ENCODE data around the gene FGF8.

The FGF8 gene

DNA sequence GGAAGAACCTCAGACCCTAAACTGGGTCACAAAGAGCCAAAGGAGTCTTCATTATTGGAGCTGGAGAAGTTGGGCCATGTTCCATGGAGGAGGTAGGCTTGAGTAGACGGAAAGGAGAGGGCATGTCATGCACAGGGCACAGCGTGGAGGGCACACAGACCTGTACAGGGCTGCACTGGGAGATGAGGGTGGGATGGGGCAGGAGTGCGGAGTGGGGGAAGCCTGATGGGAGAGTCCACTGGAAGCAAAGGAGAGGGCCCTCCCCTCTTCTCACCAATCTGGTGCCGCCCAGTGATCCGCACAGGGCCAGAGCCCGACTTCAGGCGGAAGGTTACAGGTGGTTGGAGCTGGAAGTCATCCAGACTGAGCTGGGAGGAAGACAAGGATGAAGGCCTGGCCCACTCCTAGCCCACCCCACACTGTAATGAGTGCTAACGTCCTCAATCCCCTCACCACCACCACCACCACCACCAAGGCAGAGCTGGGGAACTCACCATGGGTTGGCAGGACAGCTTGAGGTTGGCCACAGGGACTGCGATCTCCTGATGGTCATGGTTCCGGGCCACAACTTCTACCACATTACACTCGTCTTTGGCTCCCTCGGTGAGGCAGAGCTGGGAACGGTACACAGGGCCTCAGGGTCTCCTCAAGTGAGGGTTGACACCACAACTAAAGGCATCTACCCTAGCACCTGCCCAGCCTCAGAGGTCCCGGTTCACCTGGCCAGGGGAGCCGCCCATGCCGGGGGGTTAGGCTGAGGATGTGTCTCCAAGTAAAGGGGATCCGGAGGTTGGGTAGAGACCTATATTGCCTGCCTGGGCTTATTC is 6.3 kb upstream of the FGF8 start:
- DNase-seq, result no peak

DNA sequence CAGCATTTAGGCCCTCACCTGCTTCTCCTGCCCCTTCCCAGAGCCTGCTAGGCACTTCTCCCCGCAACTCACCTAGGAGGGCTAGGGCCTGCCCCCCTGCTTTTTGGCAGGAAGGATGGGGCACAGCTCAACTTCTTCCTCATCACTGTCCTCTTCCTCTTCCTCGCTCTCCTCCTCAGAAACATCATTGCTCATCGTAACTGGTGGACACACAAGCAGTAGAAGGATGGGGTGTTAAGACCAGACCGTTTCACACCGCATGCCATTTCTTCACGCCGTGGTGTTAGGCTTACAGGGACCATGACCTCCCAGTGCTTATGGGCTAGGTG is 5.7 kb upstream of the FGF8 start:
- no peak for DNase-seq

DNA sequence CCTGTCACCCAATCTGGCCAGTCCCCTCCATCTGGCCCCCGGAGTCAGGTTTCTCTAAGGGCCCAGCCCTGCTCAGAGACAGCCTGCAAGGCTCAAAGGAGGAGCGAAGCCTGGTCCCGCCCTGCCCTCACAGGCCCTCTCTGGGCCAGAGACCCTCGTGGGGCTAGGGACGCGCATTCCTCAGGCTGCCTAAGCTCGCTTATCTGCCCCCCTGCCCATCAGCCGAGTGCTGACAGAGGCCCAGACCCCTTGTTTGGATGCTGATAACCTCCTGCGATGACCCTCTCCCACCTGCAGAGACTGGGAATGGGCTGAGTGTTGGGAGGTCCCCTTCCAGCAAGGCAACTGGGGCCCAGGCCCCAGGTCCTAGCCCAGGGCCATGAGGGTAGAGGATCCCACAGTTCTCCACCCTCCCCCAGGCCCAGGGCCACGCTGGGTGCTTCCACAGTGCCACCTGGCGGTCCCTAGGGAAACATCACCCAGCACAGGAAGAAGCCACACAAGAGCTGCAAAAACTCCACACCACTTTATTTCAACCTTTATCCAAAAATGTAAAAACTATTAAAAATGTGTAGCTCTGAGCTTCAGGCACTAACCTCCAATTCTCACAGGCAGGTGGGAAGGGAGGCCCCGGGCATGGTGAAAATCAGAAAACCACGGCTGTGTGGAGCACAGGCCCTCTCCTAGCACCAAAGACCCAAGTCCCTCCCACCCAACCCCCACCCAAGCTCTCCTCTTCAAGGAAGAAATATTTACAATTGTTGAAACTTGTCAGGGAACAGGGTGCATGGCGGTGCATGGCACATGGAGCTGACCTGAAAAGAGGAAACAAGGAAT is 5.1 kb upstream of the FGF8 start:
- peak; percentile 62 for DNase-seq

DNA sequence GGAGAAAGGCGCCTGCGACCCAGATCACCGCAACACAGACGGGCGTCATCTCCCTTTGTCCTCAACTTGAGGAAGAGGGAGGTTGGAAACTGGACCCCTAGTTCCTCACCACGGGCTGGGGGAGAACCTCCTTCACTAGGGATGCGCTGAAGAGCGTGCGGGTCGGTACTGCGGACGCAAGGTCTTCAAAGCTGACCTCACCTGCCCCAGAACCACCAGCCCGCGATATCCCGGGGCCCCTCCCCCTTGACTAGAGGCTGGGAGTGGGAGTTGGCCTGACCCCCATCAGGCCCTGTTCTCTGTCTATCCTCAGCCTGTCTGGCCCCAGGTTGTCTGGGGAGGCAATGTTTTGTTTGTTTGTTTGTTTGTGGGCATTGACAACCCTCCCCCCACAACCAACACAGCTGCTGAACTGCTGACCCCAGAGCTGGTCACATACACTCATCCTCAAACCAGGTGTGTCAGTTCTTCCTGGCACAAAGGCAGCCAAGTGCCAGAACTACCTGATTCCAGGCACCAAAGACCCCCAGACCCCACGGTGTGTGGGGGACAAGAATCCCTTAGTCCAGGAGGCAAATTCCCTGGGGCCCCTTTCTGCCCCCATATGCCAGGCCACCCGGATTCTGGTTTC is 4.4 kb upstream of the FGF8 start:
- peak; percentile 16 for DNase-seq

DNA sequence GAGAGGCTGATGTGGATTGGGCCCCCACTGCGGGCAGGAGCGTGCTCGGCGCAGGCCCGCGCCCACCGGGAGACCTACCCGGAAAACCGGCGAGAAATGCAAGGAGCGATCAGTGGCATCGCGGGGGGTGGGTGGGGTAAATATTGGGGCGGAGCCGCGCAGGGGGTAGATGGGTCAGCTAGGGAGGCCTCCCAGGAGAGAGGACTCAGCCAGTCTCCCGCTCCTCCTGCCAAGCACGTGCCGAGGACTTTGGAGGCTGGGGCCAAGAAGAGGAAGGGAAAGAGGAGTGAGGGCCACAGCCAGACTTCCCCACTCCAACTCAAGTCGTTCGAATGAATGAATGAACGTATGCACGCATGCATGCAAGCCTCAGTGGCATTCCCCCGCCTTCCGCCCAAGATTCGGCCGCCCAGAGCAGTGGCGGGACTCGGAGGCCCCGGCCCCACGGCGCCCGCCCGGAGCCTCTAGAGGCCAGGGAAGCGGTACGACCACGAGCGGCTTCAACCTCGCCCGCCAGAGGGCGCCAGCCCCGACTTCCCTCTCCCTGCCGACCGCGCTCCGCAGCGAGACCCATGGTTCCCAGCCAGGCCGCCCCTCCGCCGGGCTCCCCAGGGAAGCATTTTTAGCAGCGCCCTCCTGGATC is 3.8 kb upstream of the FGF8 start:
- DNase-seq, result peak; percentile 75

DNA sequence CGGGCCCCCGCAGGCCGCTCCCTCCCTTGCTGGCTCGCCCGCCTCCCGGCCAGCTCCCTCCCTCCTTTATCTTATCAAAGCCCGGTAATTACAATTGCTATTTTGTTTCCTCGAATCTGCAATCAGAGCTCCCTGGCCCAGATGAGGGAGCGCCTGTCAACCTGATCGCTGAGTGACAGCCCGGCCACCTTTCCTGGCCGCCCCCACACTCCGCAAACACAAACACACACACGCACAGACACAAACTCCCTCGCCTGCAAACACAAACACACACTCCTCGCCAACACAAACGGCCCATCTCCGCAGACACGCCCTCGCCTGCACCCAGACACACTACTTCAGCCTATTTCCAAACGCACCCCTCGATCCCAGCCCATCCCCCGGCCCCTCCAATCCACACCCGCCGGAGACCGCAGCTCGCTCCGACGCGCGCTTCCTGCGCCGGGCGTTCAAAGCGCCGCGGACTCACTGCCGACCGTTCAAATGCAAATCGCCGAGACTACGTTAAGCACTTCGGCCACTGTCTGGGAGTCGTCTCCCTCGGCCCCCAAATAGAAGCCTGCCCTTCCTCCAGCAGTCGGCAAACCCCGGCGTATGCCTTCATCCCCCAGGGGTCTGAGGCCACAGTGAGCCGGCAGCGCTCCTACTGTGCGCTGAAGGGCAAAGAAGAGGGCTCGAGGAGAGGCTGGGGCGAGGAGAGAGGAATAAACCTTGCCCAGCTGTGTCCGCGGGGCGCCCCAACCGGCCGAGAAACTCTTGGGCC is 3.0 kb upstream of the FGF8 start:
- DNase-seq, result no peak

DNA sequence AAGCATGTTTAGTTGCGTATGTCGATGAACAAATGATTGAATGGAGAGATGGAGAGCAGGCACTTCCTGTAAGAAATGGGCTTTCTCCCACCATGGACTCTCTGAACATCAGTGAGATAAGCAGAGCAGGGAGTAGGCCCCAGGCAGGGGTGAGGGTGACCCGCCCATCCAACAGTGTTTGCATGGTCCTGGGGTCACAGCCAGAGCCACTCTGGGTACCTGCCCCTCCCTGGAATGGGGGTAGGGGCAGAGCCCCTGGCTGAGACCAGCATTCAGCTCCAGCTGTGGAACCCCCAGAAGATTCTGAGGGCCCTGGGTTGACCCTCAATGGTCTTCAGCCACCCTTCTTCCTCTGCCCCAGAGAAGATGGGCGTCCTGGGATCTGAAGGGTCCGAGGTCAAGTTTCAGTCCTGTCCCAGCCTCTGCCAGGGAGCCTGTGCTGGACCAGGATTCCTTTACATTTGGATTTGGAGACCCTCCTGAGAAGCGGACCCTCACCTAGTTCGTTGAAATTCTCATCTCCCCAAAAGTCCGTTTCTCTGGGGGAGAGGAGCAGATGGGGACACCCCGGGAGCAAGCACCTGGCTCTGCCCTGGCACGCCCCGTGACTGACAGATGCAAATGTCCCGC is 2.4 kb upstream of the FGF8 start:
- DNase-seq, result no peak

DNA sequence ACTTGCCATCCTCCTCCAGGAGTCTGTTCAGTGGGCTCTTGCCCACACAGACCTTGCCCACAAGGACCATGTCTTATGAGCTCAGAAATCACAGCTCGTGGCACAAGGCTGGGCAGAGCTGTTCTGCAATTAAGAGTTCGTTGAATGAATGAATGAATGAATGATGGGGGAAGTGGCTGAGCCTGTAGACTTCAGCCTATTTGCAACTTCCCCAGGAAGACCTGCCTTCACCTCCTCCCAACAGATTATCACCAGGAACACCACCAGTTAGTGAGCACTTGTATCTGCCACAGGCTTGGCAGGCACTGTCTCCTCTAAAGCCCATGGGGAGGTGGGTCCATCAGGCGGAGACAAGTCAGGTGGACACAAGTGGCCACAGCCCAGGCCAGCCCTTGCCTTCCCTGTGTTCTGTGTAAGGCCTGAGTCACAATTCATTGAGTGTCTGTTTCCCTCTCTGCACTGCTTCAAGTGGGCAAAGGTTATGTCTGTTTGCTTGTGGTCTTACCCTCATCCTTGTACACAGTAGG is 1.8 kb upstream of the FGF8 start:
- no peak for DNase-seq

DNA sequence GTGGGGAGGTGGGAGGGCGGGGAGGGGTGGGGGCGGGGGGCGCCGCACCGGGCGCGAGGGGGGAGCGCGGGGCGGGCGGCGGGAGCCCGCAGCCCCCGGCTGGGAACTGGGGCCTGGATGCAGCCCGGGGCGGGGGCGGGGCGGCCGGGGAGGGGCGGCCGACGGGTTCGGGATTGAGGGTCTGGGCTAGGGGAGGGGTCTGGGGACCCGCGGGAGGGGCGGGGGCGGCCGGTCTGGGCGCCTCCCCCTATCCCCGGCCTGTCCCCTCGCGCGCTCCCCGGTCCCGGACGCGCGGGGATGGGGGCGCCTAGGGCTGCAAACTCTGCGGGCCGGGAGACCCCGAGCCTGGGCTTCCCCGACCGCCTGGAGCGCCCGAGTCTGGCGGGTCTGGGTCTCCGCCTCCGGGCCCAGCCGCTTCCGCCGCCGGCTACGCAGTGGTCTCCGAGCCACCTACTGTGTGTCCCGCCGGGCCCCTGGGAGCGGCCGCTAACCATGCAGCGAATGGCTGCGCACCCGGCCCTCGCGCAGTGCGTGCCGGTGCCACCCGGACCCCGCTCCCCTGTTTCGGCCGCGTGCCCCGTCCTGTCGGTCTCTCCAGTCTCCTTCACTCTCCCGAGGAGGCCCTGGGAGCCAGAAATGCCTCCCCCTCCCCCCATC is 375 bp upstream of the FGF8 start:
- DNase-seq, result no peak

DNA sequence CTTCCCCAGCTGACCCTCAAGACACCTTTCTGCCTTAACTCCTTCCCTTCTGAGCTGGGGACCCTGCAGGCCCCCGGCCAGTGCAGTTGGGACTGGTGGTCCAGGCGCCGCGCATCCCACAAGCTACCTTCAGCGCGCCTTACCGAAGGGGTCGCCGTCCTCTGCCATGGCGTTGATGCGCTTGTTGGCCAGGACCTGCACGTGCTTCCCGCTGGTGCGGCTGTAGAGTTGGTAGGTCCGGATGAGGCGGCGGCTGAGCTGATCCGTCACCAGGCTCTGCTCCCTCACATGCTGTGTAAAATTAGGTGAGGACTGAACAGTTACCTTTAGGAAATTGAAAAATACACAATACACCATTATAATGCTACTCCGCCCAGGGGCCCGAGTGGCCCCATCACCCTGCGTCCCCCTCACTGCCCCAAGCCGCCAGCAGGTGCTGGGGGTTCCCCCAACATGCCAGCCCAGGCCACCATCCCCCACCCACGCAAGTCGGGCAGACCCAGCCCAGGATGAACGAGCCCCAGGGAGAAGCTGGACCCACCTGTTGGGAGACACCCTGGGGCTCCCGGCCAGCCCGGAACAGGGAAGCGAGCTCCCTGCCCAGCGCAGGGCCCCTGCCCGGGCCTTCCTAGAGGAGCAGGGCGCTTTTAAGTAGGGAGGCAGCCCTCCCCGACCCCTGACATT is 1.2 kb downstream of the FGF8 start:
- no peak for DNase-seq

DNA sequence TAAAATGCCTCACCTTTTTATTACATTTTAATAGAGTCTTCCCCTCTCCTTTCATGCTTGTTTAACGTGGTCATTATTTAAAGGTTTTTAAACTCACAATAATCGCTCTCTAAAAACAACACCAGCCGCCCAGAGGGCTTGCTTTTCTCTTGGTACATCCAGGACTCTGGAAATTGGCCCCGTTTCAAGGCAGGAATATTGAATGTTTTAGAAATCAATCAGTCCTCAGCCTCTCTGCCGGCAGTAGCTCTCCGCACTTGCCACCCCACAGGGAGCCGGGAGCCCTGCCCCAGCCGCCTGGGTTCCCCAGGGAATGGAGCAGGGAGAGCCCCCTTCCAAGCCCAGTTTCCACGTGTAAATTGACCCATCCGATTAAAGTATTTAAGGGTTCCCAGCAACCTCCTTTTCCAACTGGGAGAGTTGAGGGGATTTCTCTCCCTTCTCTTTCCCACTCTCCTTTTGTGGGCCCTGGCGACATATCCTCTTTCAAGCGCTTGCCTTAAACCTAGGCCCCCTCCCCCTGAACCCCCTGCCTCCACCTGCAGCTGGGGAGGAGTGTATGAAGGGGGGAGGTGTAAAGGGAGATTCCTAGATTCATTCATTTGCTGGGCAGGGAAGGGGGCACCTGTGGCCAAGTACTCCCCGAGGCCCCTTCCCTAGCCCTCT is 1.9 kb downstream of the FGF8 start:
- no peak for DNase-seq

DNA sequence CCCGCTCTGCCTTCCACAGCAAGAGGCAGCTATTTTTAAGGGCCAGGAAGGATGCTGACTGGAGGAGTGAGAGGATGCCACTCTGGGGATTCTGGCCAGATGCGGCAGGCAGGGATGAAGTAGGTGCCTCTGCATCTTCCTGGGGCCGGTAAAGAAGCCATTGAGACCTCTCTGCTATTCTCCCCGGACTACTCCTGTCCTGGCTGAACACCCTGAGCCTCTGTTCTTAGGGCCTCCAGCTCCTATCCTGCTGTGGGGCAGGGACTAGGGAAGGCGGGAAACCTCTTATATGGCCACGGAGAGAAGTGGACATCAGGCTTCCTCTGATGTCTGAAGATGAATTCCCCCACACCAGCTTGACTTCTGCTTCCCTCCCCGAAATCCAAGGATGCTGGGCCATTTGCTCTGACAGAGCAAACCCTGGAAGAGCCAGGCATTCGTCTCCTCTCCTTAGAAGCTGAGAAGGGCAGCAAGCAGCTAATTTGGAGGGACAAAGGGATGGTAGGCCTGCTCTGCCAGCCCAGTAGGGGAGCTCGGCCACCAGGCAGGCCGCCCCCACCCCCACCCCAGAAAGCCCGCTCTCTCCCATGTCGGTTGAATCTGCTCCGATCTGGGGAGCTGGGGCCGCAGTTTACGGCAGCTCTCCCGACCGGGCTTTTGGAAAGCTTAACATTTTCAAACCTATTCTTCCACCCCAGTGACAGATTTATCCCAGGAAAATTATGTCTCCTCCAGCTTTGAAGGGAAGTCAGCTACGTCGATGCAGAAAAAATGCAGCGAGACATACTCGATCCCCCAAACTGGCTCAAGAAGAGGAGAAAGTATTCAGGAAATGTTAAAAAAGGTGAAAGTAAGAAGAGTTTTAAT is 2.8 kb downstream of the FGF8 start:
- DNase-seq, result no peak

DNA sequence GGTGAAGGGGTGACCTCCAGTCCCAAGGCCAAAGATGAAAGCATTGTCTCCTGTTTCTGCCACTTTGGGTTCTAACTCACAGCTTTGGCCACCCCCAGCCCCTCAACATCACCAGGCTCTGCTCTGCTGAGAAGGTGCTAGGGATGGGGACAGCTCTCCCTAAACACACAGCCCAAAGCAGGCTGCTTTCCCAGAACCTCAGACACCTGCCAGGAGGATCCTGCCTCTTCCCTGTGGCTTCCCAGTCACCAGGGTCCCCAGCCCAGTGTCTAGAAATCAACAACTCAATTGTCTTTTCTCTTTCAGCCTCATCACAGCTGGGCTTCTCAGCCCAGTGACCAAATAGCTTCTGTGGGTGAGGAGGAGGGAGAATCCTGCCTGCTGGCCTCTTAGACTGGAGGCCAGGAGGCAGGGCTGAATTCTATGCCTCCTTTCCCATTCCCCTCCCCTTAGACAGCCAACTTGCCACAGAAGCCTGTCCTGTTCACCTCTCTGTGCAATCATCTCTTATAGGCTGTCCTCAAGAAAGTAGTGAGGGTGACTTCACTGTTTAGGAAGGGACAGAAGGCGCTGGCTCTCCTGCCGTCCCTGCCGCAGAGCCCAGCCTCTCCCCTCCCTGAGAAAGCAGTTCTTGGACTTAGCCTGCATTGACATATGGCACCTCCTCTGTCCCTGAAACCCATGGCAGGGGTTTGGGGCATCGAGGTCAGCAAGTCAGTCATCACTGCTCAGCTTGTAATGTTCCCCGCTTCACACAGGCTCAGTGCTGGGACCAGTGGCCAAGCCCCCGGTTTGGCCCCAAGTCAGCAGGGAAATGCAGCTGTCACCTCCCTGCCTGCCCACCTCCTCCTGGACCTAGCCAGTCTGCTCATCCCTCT is 3.7 kb downstream of the FGF8 start:
- DNase-seq, result no peak

DNA sequence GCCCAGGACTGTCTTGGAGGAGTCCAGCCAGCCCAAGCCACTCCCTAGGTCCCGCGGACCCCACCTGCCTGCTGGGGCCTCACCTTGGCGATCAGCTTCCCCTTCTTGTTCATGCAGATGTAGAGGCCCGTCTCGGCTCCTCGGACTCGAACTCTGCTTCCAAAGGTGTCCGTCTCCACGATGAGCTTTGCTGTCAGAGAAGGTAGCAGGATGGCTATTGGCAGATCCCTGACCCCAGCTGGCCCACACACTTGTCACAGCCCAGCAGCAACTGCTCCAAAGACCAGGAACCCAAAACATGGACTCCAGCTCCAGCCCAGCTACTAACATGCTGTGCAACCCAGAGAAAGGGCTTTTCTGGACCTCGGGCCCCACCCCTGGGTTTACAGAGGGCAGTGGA is 4.5 kb downstream of the FGF8 start:
- DNase-seq, result no peak

DNA sequence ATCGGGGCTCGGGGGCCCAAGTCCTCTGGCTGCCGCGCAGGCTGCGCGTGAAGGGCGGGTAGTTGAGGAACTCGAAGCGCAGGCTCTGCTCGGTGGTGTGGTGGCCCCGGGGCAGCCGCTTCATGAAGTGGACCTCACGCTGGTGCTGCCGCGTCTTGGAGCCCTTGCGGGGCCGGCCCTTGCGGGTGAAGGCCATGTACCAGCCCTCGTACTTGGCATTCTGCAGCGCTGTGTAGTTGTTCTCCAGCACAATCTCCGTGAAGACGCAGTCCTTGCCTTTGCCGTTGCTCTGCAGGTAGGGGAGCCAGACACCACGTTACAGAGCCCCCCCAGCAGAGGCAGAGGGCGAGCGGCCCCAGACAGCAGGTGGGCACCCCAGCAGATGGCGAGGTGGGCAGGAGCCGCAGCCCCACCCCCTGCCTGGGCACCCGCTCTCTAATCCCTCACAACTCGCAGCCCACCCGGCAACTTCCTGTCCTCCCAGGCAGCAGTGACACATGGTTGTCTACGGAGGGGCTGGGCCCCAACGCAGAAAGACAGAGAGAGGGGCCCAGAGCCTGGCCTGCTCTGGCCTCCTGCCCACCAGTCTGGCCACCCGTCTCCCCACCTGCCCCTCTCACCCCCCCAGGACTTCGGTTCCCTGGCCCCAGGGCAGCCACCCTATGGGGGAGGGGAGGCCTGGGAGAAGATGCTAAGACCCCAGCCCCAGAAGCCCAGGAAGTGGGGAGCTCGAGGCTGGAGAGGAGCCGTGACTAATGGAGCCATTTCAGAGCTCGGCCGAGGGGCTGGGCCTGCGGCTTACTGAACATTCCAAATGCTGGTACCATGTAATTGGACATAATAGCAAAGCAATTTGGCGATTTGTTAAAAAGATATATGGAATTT is 5.3 kb downstream of the FGF8 start:
- DNase-seq, result no peak

DNA sequence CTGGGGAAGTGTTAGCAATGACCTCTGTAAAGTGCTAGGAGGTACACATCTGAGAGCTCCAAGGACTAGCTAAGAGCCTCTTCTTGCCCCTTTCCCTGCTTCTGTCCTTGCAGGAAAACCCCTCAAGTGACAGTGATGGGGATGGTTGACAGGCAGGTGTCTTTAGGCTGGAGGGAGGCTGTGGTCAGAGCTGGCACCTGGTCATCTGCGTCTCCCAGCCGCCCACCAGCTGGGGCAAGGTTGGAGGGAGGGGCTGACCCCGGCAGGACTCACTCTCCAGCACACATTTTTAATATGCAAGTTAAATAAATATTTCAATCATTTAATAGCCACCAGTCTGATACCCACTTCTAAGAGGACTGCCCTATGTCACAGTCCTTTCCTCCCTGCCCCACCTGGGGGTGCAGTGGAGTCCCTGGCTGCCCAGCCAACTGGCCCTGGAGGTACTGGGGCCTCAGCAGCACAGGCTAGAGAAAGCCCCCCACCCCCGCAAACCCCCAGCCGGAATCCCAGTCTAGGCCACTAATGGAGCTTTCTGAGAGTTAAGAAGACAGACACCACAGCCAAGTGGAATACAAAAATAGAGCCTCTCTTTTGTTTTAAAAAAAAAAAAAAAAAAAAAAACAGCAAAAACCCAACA is 6.3 kb downstream of the FGF8 start:
- no peak for DNase-seq

Measured in central memory CD4-positive, alpha-beta T cell (primary cell).